BJ (cell line): ENCODE data around the gene SSBP3. TPM values are rescaled to one million over a fixed set of nuclear protein-coding genes. Genes with fewer than 3 reads are reported as not detected.

ENCODE experiments used
- CTCF ChIA-PET: fragments of 350-600 bp; formaldehyde crosslinking; extraction: SDS; loops from one replicate; lab custom pipeline; 2021; ENCODE audit warnings: antibody characterized with exemption, inconsistent platforms; lab: Yijun Ruan, JAX
- POLR2A ChIA-PET: fragments of 300-600 bp; sonication (Branson Sonifier 250); formaldehyde crosslinking; extraction: SDS; loops from one replicate; lab custom pipeline; 2021; ENCODE audit warnings: antibody characterized with exemption; lab: Charles Lee
- DNase-seq: peaks from one replicate; pipeline ENCODE4 v3.0.0-alpha.2; 2011; ENCODE audit warnings: low read depth
- H3K27me3 ChIP-seq: 2 replicates; pipeline ENCODE4 v1.6.0; 2011; ENCODE audit warnings: low read length; ENCODE audit not compliant: control insufficient read depth, insufficient read depth
- H3K36me3 ChIP-seq: 2 replicates; pipeline ENCODE4 v1.5.1; 2011; ENCODE audit warnings: low read length; ENCODE audit not compliant: control insufficient read depth, insufficient read depth
- H3K4me3 ChIP-seq: 2 replicates; pipeline ENCODE4 v1.5.1; 2011; ENCODE audit warnings: low read depth, mild to moderate bottlenecking, control low read depth, low read length
- CTCF ChIP-seq: IDR thresholded peaks from 2 replicates; pipeline ENCODE4 v1.5.1; 2011; ENCODE audit warnings: low read depth, mild to moderate bottlenecking, control low read depth, inconsistent platforms, low read length, moderate library complexity; ENCODE audit not compliant: insufficient read depth
- polyA plus RNA-seq: library from polyadenylated mRNA; depleted of rRNA; stranded (reverse); fragments of >200 nt; gene quantifications from 2 replicates; pipeline ENCODE4 v1.2.3, GENCODE V29; 2011

Gene SSBP3
- polyA plus RNA-seq, 1 experiment: 25.9 TPM

GRCh38 chr1:54222711-54223110, 183.5 kb downstream of the SSBP3 start:
- Histone ChIP-seq H3K4me3 (no peak overlapping the region), H3K36me3 (peaks cover 13% of the 10 kb centered on the region), H3K27me3 (no peaks in the 10 kb centered on the region)
- CTCF ChIA-PET: no interaction called here
- DNase-seq: no peak
- TF ChIP-seq CTCF: no peak
- POLR2A ChIA-PET: no interaction called here

- no peak for TF ChIP-seq CTCF
- POLR2A ChIA-PET: interaction anchor here (0.5 kb wide), 1 partner anchor 267 kb away, joined by 11 read pairs; no protein-coding TSS in a partner anchor
- DNase-seq: no peak
- Histone ChIP-seq H3K36me3 (peaks cover 18% of the 10 kb centered on the region), H3K4me3 (no peak overlapping the region), H3K27me3 (no peaks in the 10 kb centered on the region)
- CTCF ChIA-PET: interaction anchor here (0.6 kb wide), 1 partner anchor 103 kb away, joined by 3 read pairs; no protein-coding TSS in a partner anchor
Observed at GRCh38 chr1:54221867-54222484, 184.2 kb downstream of the SSBP3 start.

GRCh38 chr1:54221113-54221834, 184.9 kb downstream of the SSBP3 start:
- H3K36me3 ChIP-seq: peaks cover 23% of the 10 kb centered on the region
- H3K4me3 ChIP-seq: no peak overlapping the region
- no peak for TF ChIP-seq CTCF
- ChIA-PET POLR2A (interaction anchor here (0.5 kb wide), 1 partner anchor 268 kb away, joined by 11 read pairs; no protein-coding TSS in a partner anchor), CTCF (interaction anchor here (0.6 kb wide), 1 partner anchor 103 kb away, joined by 3 read pairs; no protein-coding TSS in a partner anchor)
- no peaks in the 10 kb centered on the region for H3K27me3 ChIP-seq
- DNase-seq: no peak

GRCh38 chr1:54220004-54220811, 186.0 kb downstream of the SSBP3 start:
- CTCF ChIA-PET: interaction anchor here (0.7 to 2.5 kb wide), 4 partner anchors 13 to 269 kb away, joined by 3 to 15 read pairs (median 4); no protein-coding TSS in a partner anchor
- no peaks in the 10 kb centered on the region for H3K27me3 ChIP-seq
- TF ChIP-seq CTCF: no peak
- DNase-seq: no peak
- POLR2A ChIA-PET: interaction anchor here (0.6 kb wide), 1 partner anchor 21 kb away, joined by 3 read pairs; no protein-coding TSS in a partner anchor
- no peak overlapping the region for H3K4me3 ChIP-seq
- peaks cover 28% of the 10 kb centered on the region for H3K36me3 ChIP-seq
